SK-N-MC (cell line): ENCODE data around the gene PRKACB.

Experiments used
- EZH2 ChIP-seq: fragments of 200-600 bp; sonication (generic); IDR thresholded peaks from one replicate; pipeline ENCODE4 v1.6.1; 2017; ENCODE audit warnings: antibody characterized with exemption
- FOXP2 ChIP-seq: optimal IDR thresholded peaks from 2 replicates; pipeline ENCODE3; 2011; ENCODE audit warnings: mild to moderate bottlenecking, moderate library complexity; ENCODE audit not compliant: insufficient read depth; ENCODE audit errors: extremely low read length, control extremely low read depth

DNA sequence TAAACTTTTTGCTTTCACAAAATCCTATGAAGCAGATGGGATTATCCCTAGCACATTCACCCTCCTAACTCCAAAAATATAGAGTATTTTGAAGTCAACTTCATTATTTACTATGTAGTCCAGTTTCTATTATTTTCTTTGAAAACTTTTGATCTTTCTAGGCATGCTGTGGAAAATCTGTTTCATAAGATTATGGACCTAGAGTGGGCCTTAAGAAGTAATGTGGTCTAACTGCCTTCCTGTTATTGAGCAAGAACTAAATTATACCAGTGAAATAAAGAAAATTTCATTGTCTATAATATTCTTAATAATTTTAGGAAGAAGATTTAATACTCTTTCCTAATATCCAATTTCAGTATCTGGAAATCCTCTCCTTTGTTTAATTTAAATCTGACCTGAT lies 58.1 kb downstream of the PRKACB start:
- TF ChIP-seq EZH2 (no peak), FOXP2 (no peak)
